GM23338 (cell line): ENCODE measurements around the gene SLX4. TPM values are rescaled to one million over a fixed set of nuclear protein-coding genes. Genes with fewer than 3 reads are reported as not detected.

ENCODE experiments used
- ATAC-seq: fragments of 200-7000 bp; cut with Tn5 transposase; 3 replicates; pipeline ENCODE4 v1.9.1; 2020
- DNase-seq: peaks from one replicate; pipeline ENCODE4 v3.0.0-alpha.2; 2015; ENCODE audit warnings: low spot score
- H2AFZ ChIP-seq: fragments of 200-600 bp; sonication (generic); 2 replicates; pipeline ENCODE4 v1.8.0; 2016; ENCODE audit warnings: antibody characterized with exemption, mild to moderate bottlenecking, moderate library complexity
- H3F3A ChIP-seq: fragments of 200-600 bp; sonication (generic); replicated peaks from 2 replicates; pipeline ENCODE4 v1.8.0; 2017; ENCODE audit warnings: antibody characterized with exemption, mixed run types, low read depth
- H3K27ac ChIP-seq: fragments of 200-600 bp; sonication (generic); 2 replicates; pipeline ENCODE4 v1.6.1; 2016; ENCODE audit warnings: low read depth
- H3K27me3 ChIP-seq: fragments of 200-600 bp; sonication (generic); 2 replicates; pipeline ENCODE4 v1.8.0; 2016; ENCODE audit warnings: mild to moderate bottlenecking, mixed run types, moderate library complexity; ENCODE audit not compliant: insufficient read depth
- H3K36me3 ChIP-seq: fragments of 200-600 bp; sonication (generic); 2 replicates; pipeline ENCODE4 v1.8.0; 2016; ENCODE audit warnings: mild to moderate bottlenecking; ENCODE audit not compliant: insufficient read depth
- H3K4me1 ChIP-seq: fragments of 200-600 bp; sonication (generic); 2 replicates; pipeline ENCODE4 v1.8.0; 2016; ENCODE audit warnings: mild to moderate bottlenecking, moderate library complexity; ENCODE audit not compliant: insufficient read depth
- H3K4me2 ChIP-seq: fragments of 200-600 bp; sonication (generic); 2 replicates; pipeline ENCODE4 v1.7.1; 2017; ENCODE audit warnings: mixed run types
- H3K4me3 ChIP-seq: fragments of 200-600 bp; sonication (generic); 2 replicates; pipeline ENCODE4 v1.6.1; 2016; ENCODE audit warnings: mixed run types
- H3K79me2 ChIP-seq: fragments of 200-600 bp; sonication (generic); replicated peaks from 2 replicates; pipeline ENCODE4 v1.8.0; 2017; ENCODE audit warnings: mild to moderate bottlenecking; ENCODE audit not compliant: insufficient read depth
- H3K9me2 ChIP-seq: fragments of 200-600 bp; sonication (generic); 2 replicates; pipeline ENCODE4 v1.8.0; 2017; ENCODE audit not compliant: insufficient read depth
- H4K20me1 ChIP-seq: fragments of 200-600 bp; sonication (generic); replicated peaks from 2 replicates; pipeline ENCODE4 v1.8.0; 2017; ENCODE audit warnings: mild to moderate bottlenecking; ENCODE audit not compliant: insufficient read depth
- H3K27ac Mint-ChIP-seq: 2 replicates; pipeline ENCODE4 v1.8.0; 2020; ENCODE audit warnings: inconsistent platforms, mild to moderate bottlenecking, moderate library complexity, mixed read lengths
- H3K27me3 Mint-ChIP-seq: 3 replicates; pipeline ENCODE4 v1.8.0; 2022; ENCODE audit warnings: low read depth, mild to moderate bottlenecking, moderate library complexity, mixed read lengths, inconsistent platforms; ENCODE audit not compliant: insufficient read depth, poor library complexity
- H3K36me3 Mint-ChIP-seq: 3 replicates; pipeline ENCODE4 v1.8.0; 2021; ENCODE audit warnings: low read depth, mild to moderate bottlenecking, inconsistent platforms, moderate library complexity, mixed read lengths
- H3K4me1 Mint-ChIP-seq: 3 replicates; pipeline ENCODE4 v1.8.0; 2020; ENCODE audit warnings: mild to moderate bottlenecking, inconsistent platforms, mixed read lengths
- H3K4me3 Mint-ChIP-seq: 3 replicates; pipeline ENCODE4 v1.8.0; 2021; ENCODE audit warnings: moderate library complexity, mild to moderate bottlenecking, inconsistent platforms, mixed read lengths
- H3K9me3 Mint-ChIP-seq: 3 replicates; pipeline ENCODE4 v1.8.0; 2020; ENCODE audit warnings: moderate library complexity, mild to moderate bottlenecking, inconsistent platforms, mixed read lengths
- CREB1 ChIP-seq: fragments of 250-450 bp; sonication (Bioruptor Pico); IDR thresholded peaks from 2 replicates; pipeline ENCODE4 v1.5.0; 2020; ENCODE audit warnings: low read depth, mild to moderate bottlenecking, moderate library complexity
- ETS1 ChIP-seq: IDR thresholded peaks from 2 replicates; pipeline ENCODE4 v1.6.1; 2016; ENCODE audit warnings: antibody characterized with exemption
- EZH2 ChIP-seq: fragments of 200-600 bp; sonication (generic); IDR thresholded peaks from one replicate; pipeline ENCODE4 v1.8.0; 2017; ENCODE audit warnings: antibody characterized with exemption, mild to moderate bottlenecking, low read depth; ENCODE audit not compliant: unreplicated experiment
- EZH2phosphoT487 ChIP-seq: fragments of 200-600 bp; sonication (generic); IDR thresholded peaks from one replicate; pipeline ENCODE4 v1.8.1; 2018; ENCODE audit warnings: antibody characterized with exemption; ENCODE audit not compliant: unreplicated experiment
- JUNB ChIP-seq: IDR thresholded peaks from one replicate; pipeline ENCODE4 v1.6.1; 2016; ENCODE audit warnings: antibody characterized with exemption; ENCODE audit not compliant: unreplicated experiment
- NANOG ChIP-seq: IDR thresholded peaks from 2 replicates; pipeline ENCODE4 v1.6.1; 2016; ENCODE audit warnings: antibody characterized with exemption, borderline replicate concordance
- POLR2AphosphoS5 ChIP-seq: IDR thresholded peaks from 2 replicates; pipeline ENCODE4 v1.6.1; 2016; ENCODE audit warnings: antibody characterized with exemption, low read depth
- REST ChIP-seq: IDR thresholded peaks from one replicate; pipeline ENCODE4 v1.6.1; 2018; ENCODE audit warnings: antibody characterized with exemption; ENCODE audit not compliant: unreplicated experiment
- STAT1 ChIP-seq: IDR thresholded peaks from one replicate; pipeline ENCODE4 v1.6.1; 2016; ENCODE audit warnings: antibody characterized with exemption; ENCODE audit not compliant: unreplicated experiment
- ZNF114 ChIP-seq: fragments of 250-450 bp; sonication (Bioruptor Pico); IDR thresholded peaks from 2 replicates; pipeline ENCODE4 v1.5.0; 2020; ENCODE audit warnings: mild to moderate bottlenecking, moderate library complexity
- ZNF331 ChIP-seq: fragments of 250-450 bp; sonication (Bioruptor Pico); IDR thresholded peaks from 2 replicates; pipeline ENCODE4 v1.5.0; 2020; ENCODE audit warnings: low read depth, mild to moderate bottlenecking, moderate library complexity
- ZNF462 ChIP-seq: fragments of 250-450 bp; sonication (Bioruptor Pico); IDR thresholded peaks from 2 replicates; pipeline ENCODE4 v1.5.0; 2020; ENCODE audit warnings: mild to moderate bottlenecking, moderate library complexity
- polyA plus RNA-seq: library from polyadenylated mRNA; unstranded; fragments of >200 nt; fragmentation: Nextera tagmentation; extraction: Ambion mirVana; gene quantifications from 2 replicates; pipeline ENCODE4 v1.2.1, GENCODE V29; 2016
- total RNA-seq: library from RNA; depleted of rRNA; stranded (reverse); fragments of >200 nt; shearing (Covaris generic); gene quantifications from 2 replicates; pipeline ENCODE4 v1.2.3, GENCODE V29; 2014

SLX4 gene
- total and polyA plus RNA-seq, 2 experiments from 2014 or later, result 3.0 to 15.2 TPM

GRCh38 chr16:3592559-3592958, 18.8 kb downstream of the SLX4 start:
- Mint-ChIP-seq H3K9me3 (no peaks in the 10 kb centered on the region), H3K27me3 (peaks cover 7% of the 10 kb centered on the region), H3K27ac (no peak overlapping the region), H3K4me3 (no peak overlapping the region), H3K4me1 (peaks cover 5% of the 10 kb centered on the region; the same call in 1 of the 3 replicates), H3K36me3 (peaks cover 32% of the 10 kb centered on the region)
- H4K20me1 ChIP-seq, result no peaks in the 10 kb centered on the region; the same call in 1 of the 2 replicates
- H3K27me3 ChIP-seq, result no peaks in the 10 kb centered on the region
- no peaks in the 10 kb centered on the region for H3F3A ChIP-seq
- no peaks in the 10 kb centered on the region for H3K9me2 ChIP-seq
- DNase-seq, result no peak
- no peak overlapping the region for H3K4me3 ChIP-seq
- no peaks in the 10 kb centered on the region for H3K36me3 ChIP-seq
- H3K27ac ChIP-seq, result no peak overlapping the region
- no peaks in the 10 kb centered on the region for H3K79me2 ChIP-seq
- no peaks in the 10 kb centered on the region for H3K4me1 ChIP-seq
- no peak overlapping the region for H3K4me2 ChIP-seq
- TF ChIP-seq EZH2, result no peak
- no peak overlapping the region for H2AFZ ChIP-seq
- no peak for ATAC-seq

- no peaks in the 10 kb centered on the region for H3K4me1 ChIP-seq
- Mint-ChIP-seq H3K4me1 (peaks cover 5% of the 10 kb centered on the region; the same call in 2 of the 3 replicates), H3K27ac (no peak overlapping the region), H3K4me3 (no peak overlapping the region), H3K36me3 (peaks cover 28% of the 10 kb centered on the region), H3K9me3 (no peaks in the 10 kb centered on the region), H3K27me3 (peaks cover 7% of the 10 kb centered on the region)
- H3K79me2 ChIP-seq, result no peaks in the 10 kb centered on the region
- H4K20me1 ChIP-seq, result no peaks in the 10 kb centered on the region; the same call in 1 of the 2 replicates
- DNase-seq, result no peak
- no peak overlapping the region for H3K27ac ChIP-seq
- H3K36me3 ChIP-seq, result no peaks in the 10 kb centered on the region
- no peak overlapping the region for H3K4me3 ChIP-seq
- no peak overlapping the region for H3K4me2 ChIP-seq
- no peak overlapping the region for H2AFZ ChIP-seq
- no peaks in the 10 kb centered on the region for H3F3A ChIP-seq
- no peak for ATAC-seq
- no peaks in the 10 kb centered on the region for H3K27me3 ChIP-seq
- no peaks in the 10 kb centered on the region for H3K9me2 ChIP-seq
- TF ChIP-seq ZNF114 (CRISPR knock-in tag) (no peak), CREB1 (CRISPR knock-in tag) (no peak), NANOG (no peak), ZNF462 (CRISPR knock-in tag) (no peak), ETS1 (no peak), REST (no peak), POLR2AphosphoS5 (no peak), EZH2 (no peak), STAT1 (no peak), ZNF331 (no peak), EZH2phosphoT487 (no peak), JUNB (no peak)
Observed at GRCh38 chr16:3591991-3592390, 19.4 kb downstream of the SLX4 start.
